HG03175 (cell line): Measurements from ENCODE around the gene CSK.

Experiments used
- ATAC-seq: cut with Tn5 transposase; IDR thresholded peaks from one replicate; pipeline ENCODE4 v1.9.1; 2021; ENCODE audit warnings: mild to moderate bottlenecking, moderate library complexity; ENCODE audit not compliant: unreplicated experiment

The CSK gene

DNA sequence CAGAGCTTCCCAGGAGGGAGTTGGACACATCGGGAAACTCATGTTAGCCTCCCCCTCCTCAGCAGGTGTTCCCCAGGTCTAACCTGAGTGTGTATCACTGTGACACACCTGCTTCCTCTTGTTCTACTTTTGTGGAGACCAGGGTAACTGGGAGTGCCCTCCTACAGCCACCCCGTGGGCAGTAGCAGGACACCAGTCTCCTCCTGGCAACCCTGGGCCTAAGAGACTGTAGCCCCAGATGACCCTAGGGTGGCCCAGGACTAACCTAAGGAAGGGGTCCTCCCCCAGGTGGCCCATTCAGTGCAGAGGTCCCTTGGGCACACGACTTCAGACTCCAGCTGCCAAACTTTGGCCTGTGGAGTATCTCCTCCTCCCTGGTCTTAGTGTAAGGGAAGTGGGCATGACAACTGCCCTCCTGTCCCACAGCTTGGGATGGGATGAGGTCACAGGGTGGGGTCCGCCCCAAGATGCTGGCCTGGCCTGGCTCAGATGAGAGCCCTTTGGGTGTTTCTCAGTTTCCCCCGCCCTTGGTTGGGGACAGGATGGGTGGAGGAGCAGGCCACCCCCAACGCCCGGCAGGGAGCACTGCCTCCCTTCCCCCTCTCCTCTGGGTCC is 4.8 kb downstream of the CSK start:
- no peak for ATAC-seq

GRCh38 chr15:74787251-74788041 is 5.6 kb downstream of the CSK start:
- peak; percentile 56 for ATAC-seq

GRCh38 chr15:74788042-74788682 is 6.3 kb downstream of the CSK start:
- ATAC-seq = no peak

GRCh38 chr15:74788683-74789151 is 6.8 kb downstream of the CSK start:
- ATAC-seq = peak; percentile 31

GRCh38 chr15:74789171-74789631 is 7.3 kb downstream of the CSK start:
- no peak for ATAC-seq

DNA sequence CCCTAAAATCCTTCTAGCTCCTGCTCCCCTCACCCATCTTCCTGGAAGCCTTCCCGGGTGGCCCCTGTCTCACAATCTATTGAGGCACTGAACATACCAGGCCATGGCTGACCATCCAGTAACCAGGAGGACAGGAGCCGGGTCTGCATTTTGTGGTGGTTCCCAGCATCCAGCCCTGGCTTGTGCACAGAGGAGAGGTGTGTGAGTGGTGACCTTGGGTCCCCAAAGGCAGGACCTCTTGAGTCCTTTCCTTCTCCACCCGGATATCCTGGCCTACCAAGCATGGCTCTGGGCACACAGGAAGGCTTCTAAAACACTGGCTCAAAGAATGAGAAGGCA is 7.8 kb downstream of the CSK start:
- no peak for ATAC-seq

DNA sequence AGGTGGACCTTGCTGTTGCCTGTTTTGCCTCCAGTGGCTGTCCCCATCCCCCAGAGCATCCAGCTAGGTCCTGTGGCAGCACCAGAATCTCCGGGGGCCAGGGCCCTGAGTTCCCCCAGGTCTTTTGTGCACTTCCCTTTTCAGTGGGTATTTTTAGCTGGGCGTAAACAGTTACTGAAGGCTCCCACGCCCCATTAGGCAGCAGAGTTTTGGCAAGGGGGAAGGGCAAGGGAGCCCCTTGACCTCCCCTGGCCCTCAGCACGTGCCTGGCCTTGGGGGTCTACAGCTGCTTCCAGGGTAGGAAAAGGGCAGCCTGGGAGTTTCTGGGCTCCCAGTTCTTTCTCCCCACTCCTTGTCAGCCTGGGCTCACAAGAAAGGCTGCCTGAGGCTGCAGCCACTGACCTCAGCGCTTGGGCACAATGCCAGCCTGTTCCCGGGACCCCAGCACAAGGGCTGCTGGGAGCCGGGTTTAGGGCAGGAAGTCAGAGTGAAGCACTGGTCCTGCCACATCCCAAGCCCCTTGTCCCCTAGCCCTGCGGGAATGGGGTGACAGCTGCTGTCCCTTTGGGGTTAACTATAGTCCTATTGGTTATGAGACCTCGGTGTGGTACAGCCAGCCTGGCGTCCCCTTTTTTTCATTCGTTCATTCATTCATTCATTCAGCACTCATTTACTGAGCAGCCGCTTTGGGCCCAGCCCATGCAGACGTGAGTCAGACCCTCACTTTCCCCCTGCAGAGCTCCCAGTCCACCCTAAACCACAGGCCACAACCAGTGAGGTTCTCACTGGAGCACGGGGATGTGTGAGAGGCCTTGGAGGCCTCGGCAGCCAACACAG is 8.4 kb downstream of the CSK start:
- ATAC-seq = no peak

GRCh38 chr15:74791007-74791406 is 9.1 kb downstream of the CSK start:
- no peak for ATAC-seq

GRCh38 chr15:74791667-74792066 is 9.8 kb downstream of the CSK start:
- no peak for ATAC-seq

DNA sequence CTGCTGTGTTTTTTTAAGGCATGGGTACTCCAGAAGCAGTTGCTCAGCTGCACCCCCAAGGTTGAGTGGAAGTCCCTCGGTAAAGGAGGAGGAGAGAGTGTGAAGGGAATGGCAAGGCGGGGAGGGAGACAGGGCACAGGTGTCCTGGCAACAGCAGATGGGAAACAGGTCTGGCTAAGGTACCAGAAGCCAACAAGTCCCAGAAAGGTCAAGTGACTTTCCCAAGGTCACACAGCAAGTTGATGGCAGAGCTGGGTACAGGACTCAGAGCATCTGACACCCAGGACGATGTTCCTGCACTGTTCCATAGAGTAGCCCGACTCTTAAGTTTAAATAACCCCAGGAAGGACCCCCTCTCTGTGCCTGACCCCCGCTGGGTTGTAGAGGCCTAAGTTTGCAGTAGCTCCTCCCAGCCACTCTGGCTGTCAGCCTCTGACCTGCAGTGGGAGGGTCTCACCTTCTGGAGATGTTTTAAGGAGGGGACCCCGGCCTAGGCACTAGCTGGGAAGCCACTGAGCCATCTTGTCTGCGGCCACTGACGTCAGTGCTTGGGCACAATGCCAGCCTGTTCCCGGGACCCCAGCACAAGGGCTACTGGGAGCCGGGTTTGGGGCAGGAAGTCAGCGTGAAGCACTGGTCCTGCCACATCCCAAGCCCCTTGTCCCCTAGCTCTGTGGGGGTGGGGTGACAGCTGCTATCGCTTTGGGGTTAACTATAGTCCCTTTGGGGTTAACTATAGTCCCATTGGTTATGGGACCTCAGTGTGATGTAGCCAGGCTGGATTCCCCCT is 10.5 kb downstream of the CSK start:
- no peak for ATAC-seq

GRCh38 chr15:74793135-74794028 is 11.5 kb downstream of the CSK start:
- ATAC-seq = no peak

- no peak for ATAC-seq
Measured at GRCh38 chr15:74794248-74794969, 12.5 kb downstream of the CSK start.

GRCh38 chr15:74794970-74795349 is 13.1 kb downstream of the CSK start:
- ATAC-seq = no peak

GRCh38 chr15:74795966-74796625 is 14.2 kb downstream of the CSK start:
- no peak for ATAC-seq

DNA sequence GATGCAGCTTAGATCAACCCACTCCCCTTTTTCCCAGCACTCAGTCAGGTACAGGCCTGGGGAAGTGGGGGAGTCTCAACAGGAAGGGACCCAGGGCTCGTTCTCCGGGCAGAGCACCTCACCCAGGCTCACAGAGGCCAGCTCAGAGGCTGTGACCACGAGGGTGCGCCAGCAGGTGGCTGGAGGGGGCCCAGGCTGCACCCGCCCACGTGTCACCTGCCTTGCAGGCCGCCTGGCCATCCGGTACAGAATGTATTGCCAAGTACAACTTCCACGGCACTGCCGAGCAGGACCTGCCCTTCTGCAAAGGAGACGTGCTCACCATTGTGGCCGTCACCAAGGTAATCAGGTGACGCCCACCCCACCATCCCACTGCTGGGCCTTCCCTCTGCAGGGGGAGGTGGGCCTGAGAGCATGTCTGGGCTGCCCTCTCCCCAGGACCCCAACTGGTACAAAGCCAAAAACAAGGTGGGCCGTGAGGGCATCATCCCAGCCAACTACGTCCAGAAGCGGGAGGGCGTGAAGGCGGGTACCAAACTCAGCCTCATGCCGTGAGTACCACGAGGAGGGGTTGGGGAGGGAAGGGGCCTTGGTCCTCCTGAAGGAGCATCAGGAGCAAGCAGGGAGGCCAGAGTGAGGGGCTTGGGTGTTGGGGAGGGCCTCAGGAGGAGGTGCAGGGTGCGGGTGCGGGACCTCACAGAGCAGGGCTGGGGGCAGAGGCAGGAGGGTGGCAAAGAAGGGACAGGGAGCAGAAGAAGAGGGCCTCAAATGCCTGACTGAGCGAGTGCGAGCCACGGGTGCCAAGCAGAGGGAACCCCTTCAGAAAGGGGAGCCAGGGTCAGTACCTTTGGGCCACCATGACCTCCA is 16.7 kb downstream of the CSK start:
- peak; percentile 50 for ATAC-seq

DNA sequence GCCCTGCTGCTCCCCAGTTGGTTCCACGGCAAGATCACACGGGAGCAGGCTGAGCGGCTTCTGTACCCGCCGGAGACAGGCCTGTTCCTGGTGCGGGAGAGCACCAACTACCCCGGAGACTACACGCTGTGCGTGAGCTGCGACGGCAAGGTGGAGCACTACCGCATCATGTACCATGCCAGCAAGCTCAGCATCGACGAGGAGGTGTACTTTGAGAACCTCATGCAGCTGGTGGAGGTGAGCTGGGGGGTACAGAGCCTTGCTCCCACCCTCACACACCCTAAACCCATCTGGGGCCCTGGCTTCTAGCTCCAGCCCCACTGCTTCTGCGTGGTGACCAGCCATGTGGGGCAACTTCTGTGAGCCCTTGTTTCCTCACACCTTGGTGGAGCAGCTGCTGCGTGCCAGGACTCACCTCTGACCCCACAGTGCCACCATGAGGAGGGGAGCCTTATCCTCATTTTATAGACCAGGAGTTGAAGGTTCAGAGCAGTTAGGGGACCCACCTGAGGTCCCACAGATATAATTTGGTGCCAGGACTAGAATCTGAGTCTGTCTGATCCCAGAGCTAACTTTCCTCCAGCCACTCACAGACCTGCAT is 17.5 kb downstream of the CSK start:
- no peak for ATAC-seq
